H1 (cell line): ENCODE data around the gene SMIM23. TPM values are rescaled to one million over a fixed set of nuclear protein-coding genes. Genes with fewer than 3 reads are reported as not detected.

Source experiments
- ATF2 ChIP-seq: IDR thresholded peaks from 2 replicates; pipeline ENCODE4 v1.6.1; 2012; ENCODE audit warnings: low read length, inconsistent platforms
- polyA plus RNA-seq, 7 experiments: library from polyadenylated mRNA; depleted of rRNA in 3 of 7; stranded (reverse) in 5 of 7; unstranded in 2 of 7; fragments of >200 nt in 5 of 7; fragments of 200-250 nt in 2 of 7; gene quantifications; 1 replicate in 5 of 7; 2 replicates in 1 of 7; 4 replicates in 1 of 7; pipeline versions ENCODE4 v1.2.1 to v1.2.3, GENCODE V29; 2011 to 2013; ENCODE audit warnings: missing spikeins in 2 of 7, mixed read lengths in 2 of 7
- total RNA-seq: library from RNA; stranded (reverse); fragmentation: NEBNext Ultra II Directional; extraction: Animal tissue kit (Norgen Biotek cat#: 25700); gene quantifications from 2 replicates; pipeline ENCODE4 v1.2.1, GENCODE V29; 2021

The SMIM23 gene
- total and polyA plus RNA-seq, 2 of the 8 experiments (the other 6 are each of a cell fraction or from before 2014, with no cell fraction given): not detected

- TF ChIP-seq ATF2: no peak
Observed at GRCh38 chr5:171755354-171755821, 30.2 kb upstream of the SMIM23 start (continued).
